Raji (cell line): Measurements from ENCODE around the gene KRTAP9-8.
"Not testable (repeated sequence)": the region's sequence is repeated elsewhere in the genome, so short reads cannot be mapped to it uniquely, and the experiment has no call there.

Experiments used
- POLR2A ChIP-seq: IDR thresholded peaks from 2 replicates; pipeline ENCODE4 v1.6.1; 2011; ENCODE audit warnings: low read depth, low read length, control low read depth; ENCODE audit not compliant: insufficient read depth

Gene KRTAP9-8

GRCh38 chr17:41254861-41255260 is 17.1 kb downstream of the KRTAP9-8 start:
- TF ChIP-seq POLR2A = no peak

GRCh38 chr17:41255381-41256290 is 17.8 kb downstream of the KRTAP9-8 start, which contains the start of gene KRTAP9-9:
Gene KRTAP9-9, plus strand, starts transcription at chr17:41255384.
- not testable (repeated sequence) for TF ChIP-seq POLR2A

GRCh38 chr17:41256291-41256685 is 18.5 kb downstream of the KRTAP9-8 start:
- no peak for TF ChIP-seq POLR2A

DNA sequence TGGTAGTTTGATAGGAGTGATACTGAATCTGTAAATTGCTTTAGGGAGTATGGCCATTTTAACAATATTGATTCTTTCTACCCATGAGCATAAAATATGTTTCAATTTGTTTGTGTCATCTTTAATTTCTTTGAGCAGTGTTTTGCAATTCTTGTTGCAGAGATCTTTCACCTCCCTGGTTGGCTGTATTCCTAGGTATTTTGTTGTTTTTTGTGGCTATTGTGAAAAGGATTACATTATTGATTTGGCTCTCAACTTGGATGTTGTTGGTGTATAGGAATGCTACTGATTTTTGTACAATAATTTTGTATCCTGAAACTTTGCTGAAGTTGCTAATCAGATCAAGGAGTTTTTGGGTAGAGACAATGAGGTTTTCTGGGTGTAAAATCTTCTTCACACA is 20.6 kb downstream of the KRTAP9-8 start:
- TF ChIP-seq POLR2A = no peak

DNA sequence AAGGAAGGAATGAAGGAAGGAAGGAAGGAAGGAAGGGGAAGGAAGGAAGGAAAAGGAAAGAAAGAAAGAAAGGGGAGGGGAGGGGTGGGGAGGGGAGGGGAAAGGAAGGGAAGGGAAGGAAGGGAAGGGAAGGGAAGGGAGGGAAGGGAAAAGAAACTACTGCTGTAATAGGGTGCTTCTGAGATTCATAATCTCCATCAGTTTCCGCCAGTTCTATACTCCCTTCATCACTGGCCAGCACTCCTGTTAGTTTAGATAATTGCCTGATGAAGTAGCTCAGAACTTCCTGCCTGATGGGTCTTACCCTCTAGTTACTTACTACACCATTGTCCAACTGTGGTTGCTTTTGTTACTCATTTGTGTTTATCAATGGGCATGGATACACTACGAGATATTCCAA is 25.4 kb downstream of the KRTAP9-8 start:
- TF ChIP-seq POLR2A = no peak

GRCh38 chr17:41264599-41264998 is 26.8 kb downstream of the KRTAP9-8 start:
- TF ChIP-seq POLR2A = no peak

DNA sequence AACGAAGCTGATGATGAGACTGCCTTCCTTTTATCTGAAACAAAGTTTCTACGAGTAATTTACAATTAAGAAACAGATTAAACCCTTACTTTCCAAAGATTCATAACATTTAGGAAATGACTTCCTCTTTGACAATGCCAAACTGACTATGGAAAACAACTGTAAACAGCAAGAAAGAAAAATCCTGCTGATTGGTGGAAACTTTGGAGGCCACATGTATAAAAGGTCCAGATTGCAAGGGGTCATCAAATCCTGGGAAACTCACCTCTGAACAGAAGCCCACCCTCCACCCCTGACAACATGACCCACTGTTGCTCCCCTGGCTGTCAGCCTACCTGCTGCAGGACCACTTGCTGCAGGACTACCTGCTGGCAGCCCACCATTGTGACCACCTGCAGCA is 27.3 kb downstream of the KRTAP9-8 start, which contains the start of gene KRTAP9-6:
Gene KRTAP9-6, plus strand, starts transcription at position 301 of the 400 bp plus-strand sequence. Its CDS starts 0 bp downstream, at position 301.
- no peak for TF ChIP-seq POLR2A

DNA sequence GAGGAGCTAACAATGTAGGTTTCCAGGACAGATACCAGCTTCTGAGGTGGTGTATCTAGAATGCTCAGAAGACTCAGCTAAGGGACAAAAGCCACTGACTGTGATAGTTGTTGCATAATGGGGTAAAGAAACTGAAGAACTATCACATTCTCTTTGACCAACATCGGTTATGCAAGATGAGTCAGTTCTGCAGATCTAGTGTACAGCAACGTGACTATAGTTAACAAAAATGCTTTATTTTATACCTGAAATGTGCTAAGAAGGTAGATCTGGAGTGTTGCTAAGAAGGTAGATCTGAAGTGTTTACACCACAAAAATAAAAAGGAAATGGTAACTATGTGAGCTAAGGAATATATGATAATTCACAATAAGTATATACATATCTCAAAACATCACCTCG is 29.9 kb downstream of the KRTAP9-8 start:
- TF ChIP-seq POLR2A = no peak

- TF ChIP-seq POLR2A = no peak
Observed at GRCh38 chr17:41271858-41272257, 34.1 kb downstream of the KRTAP9-8 start.

- TF ChIP-seq POLR2A = not testable (repeated sequence)
Observed at GRCh38 chr17:41275648-41276190, 37.9 kb downstream of the KRTAP9-8 start, which contains the start of gene KRTAP9-7. Gene KRTAP9-7, plus strand, starts transcription at chr17:41275698. Its CDS starts 0 bp downstream, at chr17:41275698.

DNA sequence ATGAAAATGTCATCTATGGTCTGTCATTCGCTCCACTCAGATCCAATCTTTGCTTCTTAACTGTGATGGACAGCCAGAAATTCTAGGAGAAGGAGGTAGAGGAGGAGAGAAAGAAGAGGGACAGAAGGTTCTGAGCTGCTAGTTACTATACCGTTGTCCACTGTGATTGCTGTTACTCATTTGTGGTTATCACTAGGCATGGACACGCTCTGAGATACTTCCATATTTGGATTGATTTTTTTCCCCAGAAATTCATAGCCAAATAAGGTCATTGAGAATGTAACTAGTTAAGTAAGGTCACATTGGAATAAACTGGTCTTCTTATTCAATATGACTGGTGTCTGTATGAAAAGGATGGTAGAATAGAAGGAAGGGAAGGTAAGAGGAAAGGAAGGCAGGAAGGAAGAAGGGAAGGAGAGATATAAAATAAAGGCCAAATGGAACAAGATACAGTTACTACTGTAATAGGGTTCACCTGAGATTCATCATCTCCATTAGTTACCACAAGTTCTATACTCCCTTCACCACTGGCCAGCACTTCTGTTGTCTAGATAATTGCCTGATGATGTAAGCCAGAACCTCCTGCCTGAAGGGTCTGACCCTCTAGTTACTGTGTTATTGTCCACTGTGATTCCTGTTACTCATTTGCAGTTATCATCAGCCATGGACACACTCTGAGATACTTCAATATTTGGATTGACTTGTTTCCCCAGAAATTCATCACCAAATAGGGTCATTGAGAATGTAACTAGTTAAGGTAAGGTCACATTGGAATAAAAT is 40.6 kb downstream of the KRTAP9-8 start:
- TF ChIP-seq POLR2A = no peak

- TF ChIP-seq POLR2A = no peak
Observed at GRCh38 chr17:41284043-41284442, 46.2 kb downstream of the KRTAP9-8 start.

GRCh38 chr17:41284546-41284945 is 46.7 kb downstream of the KRTAP9-8 start:
- no peak for TF ChIP-seq POLR2A

DNA sequence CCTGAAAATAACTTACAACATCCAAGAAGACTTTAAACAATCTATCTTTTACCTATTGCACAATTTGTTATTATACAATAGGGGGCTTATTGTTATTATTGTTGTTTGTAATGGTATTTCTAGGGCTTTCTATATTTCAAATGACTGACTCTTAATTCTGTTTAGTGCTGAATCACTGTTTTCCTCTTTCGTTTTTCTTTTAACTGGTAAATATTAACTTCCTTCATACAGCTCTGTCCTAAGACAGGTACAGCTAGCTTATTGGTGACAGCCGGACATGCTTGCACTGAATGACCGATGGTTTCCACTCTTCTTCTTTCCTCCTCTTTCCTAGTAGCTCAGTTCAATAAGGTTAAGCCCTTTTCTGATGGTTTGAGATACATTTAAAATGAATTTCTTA is 49.3 kb downstream of the KRTAP9-8 start:
- TF ChIP-seq POLR2A = no peak
